ENCODE results near the gene MFAP3L. TPM values are rescaled to one million over a fixed set of nuclear protein-coding genes. Genes with fewer than 3 reads are reported as not detected.

Gene MFAP3L
- total RNA-seq, 1 experiment from 2014 or later = 7.9 TPM

DNA sequence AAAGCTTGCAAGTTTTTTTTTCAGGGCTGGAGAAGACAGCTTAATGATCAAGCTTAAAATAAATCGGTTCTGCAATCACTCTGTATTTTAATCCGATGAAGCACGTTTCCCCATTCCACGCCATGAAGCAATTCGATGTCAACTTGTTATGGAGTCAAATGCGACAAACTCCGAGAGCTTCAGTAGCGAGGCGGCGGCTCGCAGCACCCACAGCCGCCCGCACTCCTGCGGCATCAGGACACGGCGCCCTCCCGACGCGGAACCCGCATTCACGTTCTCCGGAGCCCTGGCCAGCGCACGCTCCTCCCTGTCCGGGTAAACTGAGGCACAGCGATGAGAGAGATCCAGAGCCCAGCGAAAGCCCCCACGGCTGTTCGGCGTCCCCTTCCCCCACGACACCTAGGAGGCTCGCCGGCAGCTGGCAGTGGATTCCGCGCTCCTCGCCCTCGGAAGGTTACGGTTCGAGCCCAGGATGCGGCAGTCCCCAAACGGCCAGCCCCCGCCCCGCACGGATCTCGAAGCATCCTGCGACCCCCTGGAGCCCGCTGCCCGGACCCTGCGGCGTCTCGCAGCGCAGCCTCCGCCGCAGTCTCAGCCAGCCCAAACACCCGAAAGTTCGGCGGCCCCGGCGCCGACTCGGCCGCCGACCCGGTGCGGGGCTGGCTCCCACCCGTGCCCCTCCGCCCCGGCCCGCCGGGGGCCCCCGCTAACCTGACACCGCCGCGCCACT lies 507 bp downstream of the MFAP3L start:
- ATAC-seq (peak; percentile 15), DNase-seq (ENCODE audit: low read depth, low spot score) (no peak)
- TF ChIP-seq, protein P1, sequence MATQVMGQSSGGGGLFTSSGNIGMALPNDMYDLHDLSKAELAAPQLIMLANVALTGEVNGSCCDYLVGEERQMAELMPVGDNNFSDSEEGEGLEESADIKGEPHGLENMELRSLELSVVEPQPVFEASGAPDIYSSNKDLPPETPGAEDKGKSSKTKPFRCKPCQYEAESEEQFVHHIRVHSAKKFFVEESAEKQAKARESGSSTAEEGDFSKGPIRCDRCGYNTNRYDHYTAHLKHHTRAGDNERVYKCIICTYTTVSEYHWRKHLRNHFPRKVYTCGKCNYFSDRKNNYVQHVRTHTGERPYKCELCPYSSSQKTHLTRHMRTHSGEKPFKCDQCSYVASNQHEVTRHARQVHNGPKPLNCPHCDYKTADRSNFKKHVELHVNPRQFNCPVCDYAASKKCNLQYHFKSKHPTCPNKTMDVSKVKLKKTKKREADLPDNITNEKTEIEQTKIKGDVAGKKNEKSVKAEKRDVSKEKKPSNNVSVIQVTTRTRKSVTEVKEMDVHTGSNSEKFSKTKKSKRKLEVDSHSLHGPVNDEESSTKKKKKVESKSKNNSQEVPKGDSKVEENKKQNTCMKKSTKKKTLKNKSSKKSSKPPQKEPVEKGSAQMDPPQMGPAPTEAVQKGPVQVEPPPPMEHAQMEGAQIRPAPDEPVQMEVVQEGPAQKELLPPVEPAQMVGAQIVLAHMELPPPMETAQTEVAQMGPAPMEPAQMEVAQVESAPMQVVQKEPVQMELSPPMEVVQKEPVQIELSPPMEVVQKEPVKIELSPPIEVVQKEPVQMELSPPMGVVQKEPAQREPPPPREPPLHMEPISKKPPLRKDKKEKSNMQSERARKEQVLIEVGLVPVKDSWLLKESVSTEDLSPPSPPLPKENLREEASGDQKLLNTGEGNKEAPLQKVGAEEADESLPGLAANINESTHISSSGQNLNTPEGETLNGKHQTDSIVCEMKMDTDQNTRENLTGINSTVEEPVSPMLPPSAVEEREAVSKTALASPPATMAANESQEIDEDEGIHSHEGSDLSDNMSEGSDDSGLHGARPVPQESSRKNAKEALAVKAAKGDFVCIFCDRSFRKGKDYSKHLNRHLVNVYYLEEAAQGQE (IDR thresholded peaks at IDR 0.05; ENCODE audit: insufficient read depth in 1 of 2, low read depth in 2 of 2, low read length in 1 of 2) = no peak
- in situ Hi-C loops (cut with HindIII; ENCODE audit: low pct_unique_long_range_greater_than_20kb, low sequenced_read_pairs) = loop anchor here (25.0 kb wide), 1 partner anchor 213 kb away; no protein-coding TSS in a partner anchor
- Histone ChIP-seq H3K27me3 (ENCODE audit: control insufficient read depth, insufficient read depth, low read length) (no peaks in the 10 kb centered on the region), H3K27ac (ENCODE audit: low read length) (no peak overlapping the region; the same call in 1 of the 2 replicates), H3K4me1 (ENCODE audit: control insufficient read depth, insufficient read depth, low read length) (no peaks in the 10 kb centered on the region), H3K4me3 (ENCODE audit: low read depth in 2 of 2, low read length in 2 of 2) (peak overlapping the region; percentile 58 to 78), H3K36me3 (ENCODE audit: control insufficient read depth, insufficient read depth, low read length) (no peaks in the 10 kb centered on the region), H3K9me3 (ENCODE audit: control insufficient read depth, insufficient read depth, low read depth, low read length) (no peaks in the 10 kb centered on the region)
- ChIA-PET POLR2A (no interaction called here), CTCF (no interaction called here)
- no TSS peak for BruUV-seq (replicated peaks)
- intact Hi-C loops (cut with micrococcal nuclease; ENCODE audit: unreplicated experiment) = loop anchor here (10.0 kb wide), 1 partner anchor 421 kb away; no protein-coding TSS in a partner anchor

DNA sequence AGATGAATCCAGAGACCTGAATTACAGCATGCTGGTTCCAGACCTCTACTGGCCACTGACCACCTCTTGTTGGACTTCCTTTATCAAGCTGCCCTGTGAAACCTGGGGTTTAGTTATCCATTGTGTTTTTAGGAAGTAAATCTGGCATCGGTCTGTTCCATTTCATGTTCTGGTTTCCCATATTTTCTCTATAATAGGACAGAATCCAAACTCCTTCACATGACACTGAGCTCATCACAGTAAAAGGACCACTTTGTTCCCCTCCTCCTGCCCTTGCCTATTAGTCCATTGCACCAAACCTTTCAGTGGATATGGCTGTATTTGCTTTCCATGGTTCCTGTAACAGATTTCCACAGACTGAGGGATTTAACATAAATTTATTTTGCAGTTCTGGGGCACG lies 4.0 kb downstream of the MFAP3L start:
- ChIA-PET CTCF (no interaction called here), POLR2A (no interaction called here)
- H3K4me3 ChIP-seq (ENCODE audit: low read depth in 2 of 2, low read length in 2 of 2) = no peak overlapping the region
- H3K9me3 ChIP-seq (ENCODE audit: control insufficient read depth, insufficient read depth, low read depth, low read length) = no peaks in the 10 kb centered on the region
- no TSS peak for BruUV-seq (replicated peaks)
- intact Hi-C loops (cut with micrococcal nuclease; ENCODE audit: unreplicated experiment) = loop anchor here (10.0 kb wide), 1 partner anchor 417 kb away; no protein-coding TSS in a partner anchor
- DNase-seq (ENCODE audit: low read depth, low spot score) (no peak), ATAC-seq (no peak)
- in situ Hi-C loops (cut with HindIII; ENCODE audit: low pct_unique_long_range_greater_than_20kb, low sequenced_read_pairs) = no loop called here
- no peak overlapping the region for H3K27ac ChIP-seq (ENCODE audit: low read length)
- H3K4me1 ChIP-seq (ENCODE audit: control insufficient read depth, insufficient read depth, low read length) = no peaks in the 10 kb centered on the region
- H3K27me3 ChIP-seq (ENCODE audit: control insufficient read depth, insufficient read depth, low read length) = no peaks in the 10 kb centered on the region
- TF ChIP-seq, protein P1 (IDR thresholded peaks at IDR 0.05; ENCODE audit: insufficient read depth in 1 of 2, low read depth in 2 of 2, low read length in 1 of 2) = no peak
- TF ChIP-seq TCF7L2 (IDR thresholded peaks at IDR 0.05; ENCODE audit: low read depth, low read length) = no peak
- TF ChIP-seq, protein P2, sequence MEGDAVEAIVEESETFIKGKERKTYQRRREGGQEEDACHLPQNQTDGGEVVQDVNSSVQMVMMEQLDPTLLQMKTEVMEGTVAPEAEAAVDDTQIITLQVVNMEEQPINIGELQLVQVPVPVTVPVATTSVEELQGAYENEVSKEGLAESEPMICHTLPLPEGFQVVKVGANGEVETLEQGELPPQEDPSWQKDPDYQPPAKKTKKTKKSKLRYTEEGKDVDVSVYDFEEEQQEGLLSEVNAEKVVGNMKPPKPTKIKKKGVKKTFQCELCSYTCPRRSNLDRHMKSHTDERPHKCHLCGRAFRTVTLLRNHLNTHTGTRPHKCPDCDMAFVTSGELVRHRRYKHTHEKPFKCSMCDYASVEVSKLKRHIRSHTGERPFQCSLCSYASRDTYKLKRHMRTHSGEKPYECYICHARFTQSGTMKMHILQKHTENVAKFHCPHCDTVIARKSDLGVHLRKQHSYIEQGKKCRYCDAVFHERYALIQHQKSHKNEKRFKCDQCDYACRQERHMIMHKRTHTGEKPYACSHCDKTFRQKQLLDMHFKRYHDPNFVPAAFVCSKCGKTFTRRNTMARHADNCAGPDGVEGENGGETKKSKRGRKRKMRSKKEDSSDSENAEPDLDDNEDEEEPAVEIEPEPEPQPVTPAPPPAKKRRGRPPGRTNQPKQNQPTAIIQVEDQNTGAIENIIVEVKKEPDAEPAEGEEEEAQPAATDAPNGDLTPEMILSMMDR (IDR thresholded peaks at IDR 0.05) = no peak
- no peaks in the 10 kb centered on the region for H3K36me3 ChIP-seq (ENCODE audit: control insufficient read depth, insufficient read depth, low read length)
